Activated T-cell treated with anti-CD3 and anti-CD28 coated beads, Interleukin-2, amount 50 U/mL, for 72 hours (primary cell): Measurements from ENCODE around the gene DPH7. TPM values are rescaled to one million over a fixed set of nuclear protein-coding genes. Genes with fewer than 3 reads are reported as not detected.
"Not testable (repeated sequence)": the region's sequence is repeated elsewhere in the genome, so short reads cannot be mapped to it uniquely, and the experiment has no call there.

Experiments used
- ATAC-seq, 2 donors: fragments of 150-1000 bp; cut with Tn5 transposase; replicated peaks in 1 of 2; 2 replicates each; pipeline ENCODE4 v1.10.0; 2021; ENCODE audit warnings: moderate library complexity in 2 of 2, mild to moderate bottlenecking in 1 of 2
- DNase-seq, 2 donors: peaks; one replicate each; pipeline ENCODE4 v3.0.0; 2021 to 2022; ENCODE audit warnings: mixed read lengths in 1 of 2
- H3K27ac Mint-ChIP-seq: one replicate; pipeline ENCODE4 v1.8.0; 2022; ENCODE audit warnings: mild to moderate bottlenecking, moderate library complexity, mixed read lengths
- H3K27me3 Mint-ChIP-seq: one replicate; pipeline ENCODE4 v1.8.0; 2022; ENCODE audit warnings: low read depth, mixed read lengths
- H3K36me3 Mint-ChIP-seq, 2 donors: one replicate each; pipeline ENCODE4 v1.8.0; 2022; ENCODE audit warnings: mixed read lengths in 2 of 2, mild to moderate bottlenecking in 1 of 2; ENCODE audit not compliant: insufficient read depth in 2 of 2
- H3K4me1 Mint-ChIP-seq: one replicate; pipeline ENCODE4 v1.8.0; 2022; ENCODE audit warnings: low read depth, mixed read lengths
- H3K4me3 Mint-ChIP-seq, 2 donors: one replicate each; pipeline ENCODE4 v1.8.0; 2022; ENCODE audit warnings: mild to moderate bottlenecking in 2 of 2, mixed read lengths in 2 of 2, moderate library complexity in 2 of 2
- H3K9me3 Mint-ChIP-seq, 2 donors: one replicate each; pipeline ENCODE4 v1.8.0; 2022; ENCODE audit warnings: mixed read lengths in 2 of 2
- total RNA-seq, 2 donors: library from RNA; stranded (reverse); gene quantifications; one replicate each; pipeline ENCODE4 v1.2.3, GENCODE V29; 2022

The DPH7 gene
- total RNA-seq, 2 donors from 2014 or later: 32.8 to 41.9 TPM

- DNase-seq (no peak), ATAC-seq (no peak)
- no peaks in the 10 kb centered on the region for H3K4me1 Mint-ChIP-seq
- no peak overlapping the region for H3K27ac Mint-ChIP-seq
- no peaks in the 10 kb centered on the region for H3K9me3 Mint-ChIP-seq
- H3K27me3 Mint-ChIP-seq: no peaks in the 10 kb centered on the region
- H3K36me3 Mint-ChIP-seq: no peaks in the 10 kb centered on the region
- H3K4me3 Mint-ChIP-seq: no peak overlapping the region
These were observed 66.8 kb downstream of the DPH7 start for GRCh38 chr9:137511758-137512463.

DNA sequence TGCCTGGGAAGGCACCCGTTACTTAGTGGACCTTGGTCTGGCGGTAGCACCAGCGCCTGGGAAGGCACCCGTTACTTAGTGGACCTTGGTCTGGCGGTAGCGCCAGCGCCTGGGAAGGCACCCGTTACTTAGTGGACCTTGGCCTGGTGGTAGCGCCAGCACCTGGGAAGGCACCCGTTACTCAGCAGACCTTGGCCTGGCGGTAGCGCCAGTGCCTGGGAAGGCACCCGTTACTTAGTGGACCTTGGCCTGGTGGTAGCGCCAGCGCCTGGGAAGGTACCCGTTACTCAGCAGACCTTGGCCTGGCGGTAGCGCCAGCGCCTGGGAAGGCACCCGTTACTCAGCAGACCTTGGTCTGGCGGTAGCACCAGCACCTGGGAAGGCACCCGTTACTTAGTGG, 67.6 kb downstream of the DPH7 start:
- not testable (repeated sequence) for H3K27me3 Mint-ChIP-seq, H3K4me1 Mint-ChIP-seq, ATAC-seq, H3K4me3 Mint-ChIP-seq, H3K9me3 Mint-ChIP-seq, H3K36me3 Mint-ChIP-seq, DNase-seq, H3K27ac Mint-ChIP-seq

DNA sequence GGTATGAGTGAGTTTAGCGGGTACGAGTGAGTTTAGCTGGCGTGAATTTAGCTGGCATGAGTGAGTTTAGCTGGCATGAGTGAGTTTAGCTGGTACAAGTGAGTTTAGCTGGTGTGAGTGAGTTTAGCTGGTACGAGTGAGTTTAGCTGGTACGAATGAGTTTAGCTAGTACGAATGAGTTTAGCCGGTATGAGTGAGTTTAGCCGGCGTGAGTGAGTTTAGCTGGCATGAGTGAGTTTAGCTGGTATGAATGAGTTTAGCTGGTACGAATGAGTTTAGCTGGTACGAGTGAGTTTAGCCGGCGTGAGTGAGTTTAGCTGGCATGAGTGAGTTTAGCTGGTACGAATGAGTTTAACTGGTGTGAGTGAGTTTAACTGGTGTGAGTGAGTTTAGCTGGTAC, 69.5 kb downstream of the DPH7 start:
- Mint-ChIP-seq H3K9me3 (no peaks in the 10 kb centered on the region), H3K27me3 (no peaks in the 10 kb centered on the region), H3K36me3 (no peaks in the 10 kb centered on the region), H3K4me1 (no peaks in the 10 kb centered on the region), H3K27ac (no peak overlapping the region), H3K4me3 (no peak overlapping the region)
- ATAC-seq (no peak), DNase-seq (no peak)

GRCh38 chr9:137506702-137507171, 72.0 kb downstream of the DPH7 start:
- no peaks in the 10 kb centered on the region for H3K9me3 Mint-ChIP-seq
- H3K27ac Mint-ChIP-seq: no peak overlapping the region
- no peak for DNase-seq
- H3K36me3 Mint-ChIP-seq: peaks cover 1 to 6% of the 10 kb centered on the region in 2 donors
- no peak overlapping the region for H3K4me3 Mint-ChIP-seq
- H3K27me3 Mint-ChIP-seq: no peaks in the 10 kb centered on the region
- no peak for ATAC-seq
- H3K4me1 Mint-ChIP-seq: peaks cover 8% of the 10 kb centered on the region

- peaks cover 1 to 8% of the 10 kb centered on the region in 2 donors for H3K36me3 Mint-ChIP-seq
- ATAC-seq (no peak), DNase-seq (no peak)
- peaks cover 8% of the 10 kb centered on the region for H3K4me1 Mint-ChIP-seq
- H3K27me3 Mint-ChIP-seq: no peaks in the 10 kb centered on the region
- H3K9me3 Mint-ChIP-seq: no peaks in the 10 kb centered on the region
- H3K27ac Mint-ChIP-seq: no peak overlapping the region
- H3K4me3 Mint-ChIP-seq: no peak overlapping the region
These were observed 72.5 kb downstream of the DPH7 start for GRCh38 chr9:137506274-137506673.

GRCh38 chr9:137505421-137506140, 73.1 kb downstream of the DPH7 start:
- H3K4me1 Mint-ChIP-seq: peaks cover 8% of the 10 kb centered on the region
- no peaks in the 10 kb centered on the region for H3K9me3 Mint-ChIP-seq
- ATAC-seq: no peak
- H3K4me3 Mint-ChIP-seq: no peak overlapping the region
- no peaks in the 10 kb centered on the region for H3K27me3 Mint-ChIP-seq
- H3K27ac Mint-ChIP-seq: no peak overlapping the region
- DNase-seq: no peak
- H3K36me3 Mint-ChIP-seq: peaks cover 1 to 8% of the 10 kb centered on the region in 2 donors

Other genes starting within 250 kb of the DPH7 start
- gene EXD3, start 155.8 kb downstream of the DPH7 start, total RNA-seq: 10 to 100 TPM; 23.7 to 26.0 TPM
- 1 to 10 TPM; 1.4 to 1.8 TPM for gene NOXA1, start 155.5 kb downstream of the DPH7 start, total RNA-seq
- not detected for gene ENTPD8, start 137.6 kb downstream of the DPH7 start, total RNA-seq
- gene NSMF, start 119.6 kb downstream of the DPH7 start, total RNA-seq: 10 to 100 TPM; 20.0 to 28.5 TPM
- gene PNPLA7, start 28.5 kb downstream of the DPH7 start, total RNA-seq: 1 to 10 TPM; 6.8 to 8.2 TPM
- 10 to 100 TPM; 26.6 to 28.4 TPM for gene MRPL41, start 27.0 kb downstream of the DPH7 start, total RNA-seq
- gene ZMYND19, start 11.6 kb upstream of the DPH7 start, total RNA-seq: 10 to 100 TPM; 27.4 to 34.5 TPM
- 10 to 100 TPM; 45.3 to 47.2 TPM for gene ARRDC1, start 26.8 kb upstream of the DPH7 start, total RNA-seq
- gene EHMT1, start 40.1 kb upstream of the DPH7 start, total RNA-seq: 10 to 100 TPM; 67.5 to 69.3 TPM